SK-N-SH (cell line): Measurements from ENCODE around the gene B2M. TPM values are rescaled to one million over a fixed set of nuclear protein-coding genes. Genes with fewer than 3 reads are reported as not detected.

Source experiments
- CTCF ChIA-PET: fragments of 300-600, 350-600 bp; formaldehyde crosslinking; extraction: SDS; loops from one replicate; lab custom pipeline; 2021; lab: Yijun Ruan, JAX
- POLR2A ChIA-PET: fragments of 350-600 bp; sonication (Branson Sonifier 250); formaldehyde crosslinking; extraction: SDS; loops from one replicate; lab custom pipeline; 2020; ENCODE audit warnings: antibody characterized with exemption, inconsistent platforms; lab: Yijun Ruan, JAX
- DNase-seq: peaks from one replicate; pipeline ENCODE4 v3.0.0; 2012
- H2AFZ ChIP-seq: fragments of 200-600 bp; sonication (generic); 2 replicates; pipeline ENCODE4 v1.8.1; 2016; ENCODE audit warnings: antibody characterized with exemption, mild to moderate bottlenecking, low read depth
- H3F3A ChIP-seq: fragments of 200-600 bp; sonication (generic); replicated peaks from 2 replicates; pipeline ENCODE3; 2016; ENCODE audit warnings: antibody characterized with exemption, mild to moderate bottlenecking; ENCODE audit not compliant: insufficient read depth
- H3K27ac ChIP-seq, 2 experiments: fragments of 200-500 bp in 1 of 2; fragments of 200-600 bp in 1 of 2; sonication (Bioruptor generic) in 1 of 2; sonication (generic), shearing (Covaris generic) in 1 of 2; 2 replicates each; pipeline versions ENCODE4 v1.5.1 to v1.6.1; 2014 to 2016; ENCODE audit warnings: low read depth in 2 of 2, inconsistent platforms in 1 of 2, low read length in 1 of 2, mild to moderate bottlenecking in 1 of 2, mixed read lengths in 1 of 2
- H3K27me3 ChIP-seq: fragments of 200-600 bp; sonication (generic), shearing (Covaris generic); 2 replicates; pipeline ENCODE4 v1.6.1; 2016; ENCODE audit warnings: mixed run types; ENCODE audit not compliant: insufficient read depth
- H3K36me3 ChIP-seq, 2 experiments: fragments of 200-500 bp in 1 of 2; fragments of 200-600 bp in 1 of 2; sonication (Bioruptor generic) in 1 of 2; sonication (generic) in 1 of 2; replicated peaks in 1 of 2; 2 replicates each; pipeline versions ENCODE3 to v1.5.1; 2014 to 2016; ENCODE audit warnings: low read length in 1 of 2, mild to moderate bottlenecking in 1 of 2; ENCODE audit not compliant: insufficient read depth in 2 of 2, control insufficient read depth in 1 of 2
- H3K4me1 ChIP-seq, 2 experiments: fragments of 200-500 bp in 1 of 2; fragments of 200-600 bp in 1 of 2; sonication (Bioruptor generic) in 1 of 2; sonication (generic), shearing (Covaris generic) in 1 of 2; 2 replicates each; pipeline versions ENCODE4 v1.5.1 to v1.6.1; 2014 to 2016; ENCODE audit warnings: low read depth in 1 of 2, low read length in 1 of 2, mixed run types in 1 of 2; ENCODE audit not compliant: insufficient read depth in 2 of 2, control insufficient read depth in 1 of 2
- H3K4me2 ChIP-seq: fragments of 200-600 bp; sonication (generic), shearing (Covaris generic); 2 replicates; pipeline ENCODE4 v1.6.1; 2017; ENCODE audit warnings: mixed run types
- H3K4me3 ChIP-seq, 2 experiments: fragments of 200-500 bp in 1 of 2; fragments of 200-600 bp in 1 of 2; sonication (Bioruptor generic) in 1 of 2; sonication (generic), shearing (Covaris generic) in 1 of 2; 2 replicates each; pipeline versions ENCODE4 v1.5.1 to v1.8.1; 2014 to 2016; ENCODE audit warnings: low read depth in 2 of 2, inconsistent platforms in 1 of 2, low read length in 1 of 2, mild to moderate bottlenecking in 1 of 2, mixed read lengths in 1 of 2, moderate library complexity in 1 of 2
- H3K79me2 ChIP-seq: fragments of 200-600 bp; sonication (generic); 2 replicates; pipeline ENCODE4 v1.8.1; 2017; ENCODE audit warnings: mild to moderate bottlenecking; ENCODE audit not compliant: insufficient read depth
- H3K9ac ChIP-seq: fragments of 200-600 bp; sonication (generic); 2 replicates; pipeline ENCODE4 v1.6.1; 2017; ENCODE audit warnings: mixed run types
- H3K9me2 ChIP-seq: fragments of 200-600 bp; sonication (generic); 2 replicates; pipeline ENCODE4 v1.6.1; 2017; ENCODE audit warnings: mixed run types
- H3K9me3 ChIP-seq: fragments of 200-600 bp; sonication (generic); 2 replicates; pipeline ENCODE4 v1.6.1; 2017; ENCODE audit warnings: mixed run types, mild to moderate bottlenecking, moderate library complexity
- H4K20me1 ChIP-seq: fragments of 200-600 bp; sonication (generic); 2 replicates; pipeline ENCODE4 v1.6.1; 2017; ENCODE audit warnings: mild to moderate bottlenecking, mixed run types; ENCODE audit not compliant: insufficient read depth
- ELF1 ChIP-seq: IDR thresholded peaks from 2 replicates; pipeline ENCODE4 v1.4.0; 2012
- FOSL2 ChIP-seq: IDR thresholded peaks from 2 replicates; pipeline ENCODE4 v1.4.0; 2012; ENCODE audit warnings: low read depth, mild to moderate bottlenecking, moderate library complexity, borderline replicate concordance
- FOXJ3 ChIP-seq: sonication (generic); formaldehyde crosslinking; IDR thresholded peaks from 2 replicates; pipeline ENCODE4 v1.5.1; 2020; ENCODE audit warnings: mild to moderate bottlenecking, missing genetic modification reagents
- FOXM1 ChIP-seq: IDR thresholded peaks from 2 replicates; pipeline ENCODE4 v1.4.0; 2012; ENCODE audit warnings: low read depth, mild to moderate bottlenecking
- JUND ChIP-seq: IDR thresholded peaks from 2 replicates; pipeline ENCODE4 v1.4.0; 2012
- MAX ChIP-seq: IDR thresholded peaks from 2 replicates; pipeline ENCODE4 v1.4.0; 2012; ENCODE audit warnings: low read depth
- MXI1 ChIP-seq: IDR thresholded peaks from 2 replicates; pipeline ENCODE4 v1.6.1; 2012; ENCODE audit warnings: mild to moderate bottlenecking, low read depth, low read length, improper control_type of control experiment
- PBX3 ChIP-seq: IDR thresholded peaks from 2 replicates; pipeline ENCODE4; 2012
- POLR2AphosphoS5 ChIP-seq: IDR thresholded peaks from 2 replicates; pipeline ENCODE4 v1.6.1; 2012; ENCODE audit warnings: low read depth, low read length
- RCOR1 ChIP-seq: fragments of 150-350 bp; IDR thresholded peaks from 2 replicates; pipeline ENCODE4 v1.6.1; 2017; ENCODE audit warnings: antibody characterized with exemption, low read length
- REST ChIP-seq: IDR thresholded peaks from 2 replicates; pipeline ENCODE4 v1.6.1; 2012; ENCODE audit warnings: mild to moderate bottlenecking, low read depth, low read length, moderate library complexity
- RXRA ChIP-seq: IDR thresholded peaks from 2 replicates; pipeline ENCODE4 v1.4.0; 2012; ENCODE audit warnings: low read depth, mild to moderate bottlenecking, borderline replicate concordance
- SIN3A ChIP-seq: IDR thresholded peaks from 2 replicates; pipeline ENCODE4 v1.6.1; 2012; ENCODE audit warnings: low read depth, mild to moderate bottlenecking, low read length, moderate library complexity, borderline replicate concordance
- TEAD4 ChIP-seq: IDR thresholded peaks from 2 replicates; pipeline ENCODE4 v1.4.0; 2012; ENCODE audit warnings: mild to moderate bottlenecking, borderline replicate concordance; ENCODE audit not compliant: insufficient read depth
- USF1 ChIP-seq: IDR thresholded peaks from 2 replicates; pipeline ENCODE4 v1.4.0; 2012; ENCODE audit warnings: low read depth, borderline replicate concordance
- USF2 ChIP-seq: fragments of 150-350 bp; IDR thresholded peaks from 2 replicates; pipeline ENCODE4 v1.6.1; 2017; ENCODE audit warnings: antibody characterized with exemption, low read length, low read depth, borderline replicate concordance
- ZBTB33 ChIP-seq: IDR thresholded peaks from 2 replicates; pipeline ENCODE4 v1.4.0; 2012; ENCODE audit warnings: low read depth, borderline replicate concordance
- WGBS: methylation state at CpG from one replicate; pipeline ENCODE4 v1.1.6; 2017; ENCODE audit warnings: low lambda C conversion rate; 5-methylcytosine and 5-hydroxymethylcytosine counted together
- polyA plus RNA-seq, 3 experiments: library from polyadenylated mRNA; depleted of rRNA; stranded (reverse); fragments of >200 nt; gene quantifications; 2 replicates each; pipeline ENCODE4 v1.2.3, GENCODE V29; 2012

The B2M gene
- polyA plus RNA-seq, 1 of the 3 experiments (the other 2 are of a cell fraction): 1,193 TPM

- TF ChIP-seq REST: no peak
Observed at GRCh38 chr15:44716983-44717602, 5.8 kb downstream of the B2M start (continued).

- Histone ChIP-seq H3K9ac (no peak overlapping the region), H3K27me3 (no peaks in the 10 kb centered on the region), H3F3A (peaks cover 9% of the 10 kb centered on the region), H3K79me2 (peaks cover 21% of the 10 kb centered on the region), H3K9me2 (no peaks in the 10 kb centered on the region), H4K20me1 (peaks cover 12% of the 10 kb centered on the region; the same call in 1 of the 2 replicates), H3K9me3 (no peaks in the 10 kb centered on the region), H3K4me2 (no peak overlapping the region), H3K36me3 (peaks cover 37 to 39% of the 10 kb centered on the region in 2 experiments), H3K4me1 (no peaks in the 10 kb centered on the region; a peak in 2 of 4 replicates), H2AFZ (no peak overlapping the region), H3K4me3 (no peak overlapping the region), H3K27ac (no peak overlapping the region)
- POLR2A ChIA-PET: interaction anchor here (0.7 kb wide), 1 partner anchor 10 kb away, joined by 3 read pairs; no protein-coding TSS in a partner anchor
- DNase-seq: no peak
- TF ChIP-seq SIN3A (no peak), USF1 (no peak), JUND (no peak), FOSL2 (no peak), USF2 (no peak), RXRA (no peak), ELF1 (no peak), PBX3 (no peak), RCOR1 (no peak), ZBTB33 (no peak), TEAD4 (no peak), MXI1 (no peak), FOXM1 (no peak), FOXJ3 (CRISPR knock-in tag) (no peak), MAX (no peak), POLR2AphosphoS5 (no peak)
- CTCF ChIA-PET: interaction anchor here (1.7 to 3.0 kb wide), 2 partner anchors 13 to 20 kb away, joined by 3 to 12 read pairs; no protein-coding TSS in a partner anchor
- 92% methylated on average over 4 of the region's 4 CpGs for WGBS
Observed at GRCh38 chr15:44718180-44718926, 7.0 kb downstream of the B2M start.
